ENCODE data around the gene CHST11. TPM values are rescaled to one million over a fixed set of nuclear protein-coding genes. Genes with fewer than 3 reads are reported as not detected.
"Not testable (repeated sequence)": the region's sequence is repeated elsewhere in the genome, so short reads cannot be mapped to it uniquely, and the experiment has no call there.

The CHST11 gene
- total and polyA plus RNA-seq, 9 donors = 4.0 to 39.9 (median 20.1) TPM

DNA sequence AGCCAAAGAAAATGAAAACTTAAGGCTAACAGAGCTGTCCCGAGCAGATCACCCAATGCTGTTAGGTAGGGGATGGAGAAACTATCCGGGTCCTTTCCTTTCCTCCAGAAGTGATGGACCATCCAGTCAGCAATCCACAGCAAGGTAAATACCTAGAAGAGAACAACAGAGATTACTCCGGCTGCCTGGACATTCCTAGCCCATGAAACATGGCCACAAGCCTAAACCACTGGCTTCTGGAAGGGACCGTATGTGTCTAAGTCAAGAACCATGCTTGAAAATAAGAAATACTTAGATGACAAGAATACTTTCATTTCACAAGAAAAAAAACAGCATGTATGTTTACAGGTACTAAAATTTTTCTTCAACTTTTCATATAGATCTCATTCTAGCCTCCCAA is 348.4 kb downstream of the CHST11 start:
- H3K4me1 ChIP-seq (ENCODE audit: insufficient read depth) = no peaks in the 10 kb centered on the region
- TF ChIP-seq, protein P1, sequence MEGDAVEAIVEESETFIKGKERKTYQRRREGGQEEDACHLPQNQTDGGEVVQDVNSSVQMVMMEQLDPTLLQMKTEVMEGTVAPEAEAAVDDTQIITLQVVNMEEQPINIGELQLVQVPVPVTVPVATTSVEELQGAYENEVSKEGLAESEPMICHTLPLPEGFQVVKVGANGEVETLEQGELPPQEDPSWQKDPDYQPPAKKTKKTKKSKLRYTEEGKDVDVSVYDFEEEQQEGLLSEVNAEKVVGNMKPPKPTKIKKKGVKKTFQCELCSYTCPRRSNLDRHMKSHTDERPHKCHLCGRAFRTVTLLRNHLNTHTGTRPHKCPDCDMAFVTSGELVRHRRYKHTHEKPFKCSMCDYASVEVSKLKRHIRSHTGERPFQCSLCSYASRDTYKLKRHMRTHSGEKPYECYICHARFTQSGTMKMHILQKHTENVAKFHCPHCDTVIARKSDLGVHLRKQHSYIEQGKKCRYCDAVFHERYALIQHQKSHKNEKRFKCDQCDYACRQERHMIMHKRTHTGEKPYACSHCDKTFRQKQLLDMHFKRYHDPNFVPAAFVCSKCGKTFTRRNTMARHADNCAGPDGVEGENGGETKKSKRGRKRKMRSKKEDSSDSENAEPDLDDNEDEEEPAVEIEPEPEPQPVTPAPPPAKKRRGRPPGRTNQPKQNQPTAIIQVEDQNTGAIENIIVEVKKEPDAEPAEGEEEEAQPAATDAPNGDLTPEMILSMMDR (IDR thresholded peaks at IDR 0.05) = no peak
- TF ChIP-seq EP300 (IDR thresholded peaks at IDR 0.05) (no peak), POLR2A (IDR thresholded peaks at IDR 0.05) (no peak)
- no peak overlapping the region for H3K27ac ChIP-seq
- no peak overlapping the region for H3K4me3 ChIP-seq
- WGBS, 3 donors = 69 to 72% (median 70%) methylated on average over 4 of the region's 4 CpGs
- H3K36me3 ChIP-seq = no peaks in the 10 kb centered on the region
- no peaks in the 10 kb centered on the region for H3K9me3 ChIP-seq
- intact Hi-C loops (cut with DNase I) = no loop called here
- H3K27me3 ChIP-seq = no peaks in the 10 kb centered on the region
- no peak for DNase-seq

DNA sequence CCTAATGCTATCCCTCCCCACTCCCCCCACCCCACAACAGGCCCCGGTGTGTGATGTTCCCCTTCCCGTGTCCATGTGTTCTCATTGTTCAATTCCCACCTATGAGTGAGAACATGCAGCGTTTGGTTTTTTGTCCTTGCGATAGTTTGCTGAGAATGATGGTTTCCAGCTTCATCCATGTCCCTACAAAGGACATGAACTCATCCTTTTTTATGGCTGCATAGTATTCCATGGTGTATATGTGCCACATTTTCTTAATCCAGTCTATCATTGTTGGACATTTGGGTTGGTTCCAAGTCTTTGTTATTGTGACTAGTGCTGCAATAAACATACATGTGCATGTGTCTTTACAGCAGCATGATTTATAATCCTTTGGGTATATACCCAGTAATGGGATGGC is 349.4 kb downstream of the CHST11 start:
- H3K36me3 ChIP-seq; H3K9me3 ChIP-seq; H3K27ac ChIP-seq; intact Hi-C loops (cut with DNase I); H3K27me3 ChIP-seq; H3K4me3 ChIP-seq; DNase-seq; H3K4me1 ChIP-seq (ENCODE audit: insufficient read depth): not testable (repeated sequence)
- 62 to 98% (median 88%) methylated on average over 2 to 4 of the region's 4 CpGs for WGBS, 3 donors

DNA sequence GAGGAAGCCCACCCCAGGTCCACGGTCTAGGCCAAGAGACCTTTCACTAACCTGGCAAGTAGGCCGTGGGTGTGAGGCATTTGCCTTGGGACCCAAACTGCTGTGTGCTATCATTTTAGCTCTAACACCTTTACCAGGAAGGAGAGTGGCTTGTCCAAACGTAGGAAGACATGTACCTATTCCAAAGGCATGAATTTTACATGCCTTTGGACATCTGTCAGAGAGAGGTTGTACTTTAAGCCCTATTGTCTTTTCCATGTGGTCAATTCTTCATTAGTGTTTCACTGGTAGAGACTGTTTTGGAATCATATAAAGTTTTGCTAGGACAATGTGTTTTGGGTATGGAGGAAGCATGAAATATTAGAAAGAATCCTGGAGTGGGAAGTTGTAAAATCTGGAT is 352.5 kb downstream of the CHST11 start:
- 94 to 96% (median 96%) methylated on average over 3 of the region's 3 CpGs for WGBS, 3 donors
- H3K27me3 ChIP-seq = no peaks in the 10 kb centered on the region
- TF ChIP-seq, protein P1 (IDR thresholded peaks at IDR 0.05) = no peak
- no peak for TF ChIP-seq POLR2A (IDR thresholded peaks at IDR 0.05)
- no peak for TF ChIP-seq EP300 (IDR thresholded peaks at IDR 0.05)
- intact Hi-C loops (cut with DNase I) = no loop called here
- H3K9me3 ChIP-seq = no peaks in the 10 kb centered on the region
- DNase-seq = no peak
- no peak overlapping the region for H3K4me3 ChIP-seq
- H3K36me3 ChIP-seq = no peaks in the 10 kb centered on the region
- no peak overlapping the region for H3K27ac ChIP-seq
- H3K4me1 ChIP-seq (ENCODE audit: insufficient read depth) = no peaks in the 10 kb centered on the region

DNA sequence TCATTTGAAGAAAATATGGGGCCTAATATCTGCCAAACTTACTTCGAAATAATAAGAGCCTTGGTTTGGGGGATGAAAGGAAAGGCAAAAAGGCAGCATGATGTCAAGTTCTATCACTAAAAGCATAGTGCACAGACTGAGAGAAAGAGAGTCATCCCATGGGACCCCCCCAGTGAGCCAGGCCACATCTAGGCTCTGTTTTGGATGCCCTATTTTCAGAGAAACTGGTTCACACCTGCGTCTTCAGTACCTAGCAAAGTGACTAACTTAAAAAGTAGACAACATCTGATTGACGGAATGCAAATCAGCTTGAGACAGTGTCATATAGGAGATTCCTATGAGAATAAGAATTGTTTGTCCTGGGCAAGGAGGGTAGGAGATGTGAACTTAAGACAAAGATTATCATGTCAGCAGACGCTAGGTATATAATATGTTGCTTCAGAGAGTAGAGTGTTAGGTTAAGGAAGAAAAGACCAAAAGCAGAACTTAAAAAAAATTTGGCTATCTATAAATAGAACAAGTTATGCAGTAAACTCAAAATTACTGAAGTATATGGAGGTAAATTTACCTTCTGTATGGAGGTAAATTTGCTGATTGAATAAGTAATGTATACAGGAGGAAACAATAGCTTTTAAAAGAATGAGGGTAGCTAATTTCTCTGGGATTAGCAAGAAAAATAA is 353.1 kb downstream of the CHST11 start:
- no peak for DNase-seq
- H3K9me3 ChIP-seq = no peaks in the 10 kb centered on the region
- H3K27me3 ChIP-seq = no peaks in the 10 kb centered on the region
- intact Hi-C loops (cut with DNase I) = no loop called here
- WGBS, 3 donors = 70 to 73% (median 71%) methylated on average over 4 of the region's 4 CpGs
- TF ChIP-seq POLR2A (IDR thresholded peaks at IDR 0.05) = no peak
- TF ChIP-seq, protein P1 (IDR thresholded peaks at IDR 0.05) = no peak
- TF ChIP-seq EP300 (IDR thresholded peaks at IDR 0.05) = no peak
- H3K27ac ChIP-seq = no peak overlapping the region
- no peaks in the 10 kb centered on the region for H3K36me3 ChIP-seq
- no peak overlapping the region for H3K4me3 ChIP-seq
- no peaks in the 10 kb centered on the region for H3K4me1 ChIP-seq (ENCODE audit: insufficient read depth)

Small RNA genes within 50 kb of the gene (microRNA-seq; reads per million reads assigned to microRNA genes)
- 0 reads per million in 3 donors for gene MIR3922

Small RNA genes within 50 kb of the gene (small RNA-seq; reads per million reads assigned to genes)
- not detected for gene MIR3922

Other genes with a start within 250 kb of the CHST11 start
- 100 to 1,000 TPM in 2 of 7 donors, 10 to 100 TPM in 5; 70.5 to 157 (median 77.4) TPM for gene TXNRD1, start 241.2 kb upstream of the CHST11 start, total RNA-seq
- 10 to 100 TPM; 45.0 to 86.9 TPM for gene TXNRD1, start 241.2 kb upstream of the CHST11 start, polyA plus RNA-seq
- 10 to 100 TPM in 2 of 7 donors, 1 to 10 TPM in 5; 5.2 to 23.4 (median 7.3) TPM for gene EID3, start 153.2 kb upstream of the CHST11 start, total RNA-seq
- 1 to 10 TPM; 3.0 to 6.0 TPM for gene EID3, start 153.2 kb upstream of the CHST11 start, polyA plus RNA-seq

All from ovary (tissue), 9 donors.